Measurements from ENCODE around the gene SPARCL1.

SPARCL1 gene

DNA sequence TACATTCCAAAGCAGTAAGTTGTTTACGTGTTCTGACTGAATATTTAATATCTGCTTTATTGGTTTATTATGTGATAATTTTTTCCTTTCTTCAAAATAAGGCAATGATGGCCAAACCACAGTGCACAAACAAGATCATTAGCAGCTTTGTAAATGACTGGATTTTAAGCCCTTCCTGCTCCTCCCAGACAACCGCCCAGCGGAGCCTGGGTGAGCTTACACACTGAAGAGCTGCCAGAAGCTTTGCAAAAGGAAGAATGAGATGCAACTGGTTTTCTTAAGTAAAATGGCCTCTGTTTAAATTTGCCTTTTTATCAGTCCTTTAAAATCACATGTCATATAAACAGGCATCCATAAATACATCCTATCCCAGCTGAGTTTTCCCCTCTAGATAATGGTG is 52.2 kb downstream of the SPARCL1 start (continued):
- TF ChIP-seq CSRNP3 (CRISPR knock-in tag; IDR thresholded peaks at IDR 0.05), result no peak

DNA sequence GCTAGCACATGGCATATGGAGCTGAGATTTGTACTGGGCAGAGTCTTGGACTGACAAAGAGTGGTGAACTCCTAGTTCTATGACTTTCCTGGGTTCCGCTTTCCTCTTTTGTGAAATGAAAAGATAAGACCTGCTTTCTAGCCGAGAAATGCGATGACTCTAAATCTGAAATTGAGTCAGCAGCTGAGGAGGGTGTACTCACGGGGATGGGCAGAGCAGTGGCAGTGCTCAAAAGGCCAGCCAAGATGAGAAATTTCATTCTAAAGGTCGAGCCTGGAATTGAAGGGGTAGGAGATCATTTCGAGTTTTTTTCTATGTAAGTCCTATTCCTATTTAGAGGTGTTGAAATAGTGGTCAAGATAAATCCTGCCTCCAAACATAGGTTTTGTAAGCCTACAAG is 59.8 kb downstream of the SPARCL1 start:
- no peak for ATAC-seq

DNA sequence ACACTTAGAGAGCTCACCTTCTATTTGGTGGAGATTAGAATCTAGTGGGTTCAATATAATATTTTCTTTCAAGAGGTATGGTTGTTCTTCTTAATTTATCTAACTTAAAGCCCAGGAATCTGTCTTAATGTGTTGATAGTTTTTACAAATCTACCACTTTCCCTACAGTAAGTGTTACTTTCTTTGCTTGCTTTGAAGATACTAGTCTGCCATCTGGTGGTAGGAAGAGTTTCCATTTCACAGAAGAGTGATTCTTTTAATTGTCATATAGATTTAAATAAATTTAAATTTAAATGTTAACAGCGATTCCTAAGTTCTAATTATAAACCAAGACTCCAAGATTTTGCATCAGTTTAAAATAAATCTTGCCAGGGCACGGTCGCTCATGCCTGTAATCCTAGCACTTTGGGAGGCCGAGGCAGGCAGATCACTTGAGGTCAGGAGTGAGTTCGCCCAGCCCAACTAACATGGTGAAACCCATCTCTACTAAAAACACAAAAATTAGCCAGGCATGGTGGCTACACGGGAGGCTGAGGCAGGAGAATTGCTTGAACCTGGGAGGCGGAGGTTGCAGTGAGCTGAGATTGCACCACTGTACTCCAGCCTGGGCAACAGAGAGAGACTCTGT is 63.3 kb downstream of the SPARCL1 start:
- peak; percentile 67 for ATAC-seq
- TF ChIP-seq CSDC2 (CRISPR knock-in tag; IDR thresholded peaks at IDR 0.05), result no peak
- no peak for TF ChIP-seq CSRNP3 (CRISPR knock-in tag; IDR thresholded peaks at IDR 0.05)
- TF ChIP-seq, protein P1, sequence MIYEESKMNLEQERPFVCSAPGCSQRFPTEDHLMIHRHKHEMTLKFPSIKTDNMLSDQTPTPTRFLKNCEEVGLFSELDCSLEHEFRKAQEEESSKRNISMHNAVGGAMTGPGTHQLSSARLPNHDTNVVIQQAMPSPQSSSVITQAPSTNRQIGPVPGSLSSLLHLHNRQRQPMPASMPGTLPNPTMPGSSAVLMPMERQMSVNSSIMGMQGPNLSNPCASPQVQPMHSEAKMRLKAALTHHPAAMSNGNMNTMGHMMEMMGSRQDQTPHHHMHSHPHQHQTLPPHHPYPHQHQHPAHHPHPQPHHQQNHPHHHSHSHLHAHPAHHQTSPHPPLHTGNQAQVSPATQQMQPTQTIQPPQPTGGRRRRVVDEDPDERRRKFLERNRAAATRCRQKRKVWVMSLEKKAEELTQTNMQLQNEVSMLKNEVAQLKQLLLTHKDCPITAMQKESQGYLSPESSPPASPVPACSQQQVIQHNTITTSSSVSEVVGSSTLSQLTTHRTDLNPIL (CRISPR knock-in tag; IDR thresholded peaks at IDR 0.05; ENCODE audit: low read depth), result no peak
- no peak for TF ChIP-seq ZC3H10 (CRISPR knock-in tag; IDR thresholded peaks at IDR 0.05)
- TF ChIP-seq ZNF70 (CRISPR knock-in tag; IDR thresholded peaks at IDR 0.05), result no peak
- no peak for TF ChIP-seq BACH2 (CRISPR knock-in tag; IDR thresholded peaks at IDR 0.05; ENCODE audit: borderline replicate concordance)
- TF ChIP-seq, protein P2, sequence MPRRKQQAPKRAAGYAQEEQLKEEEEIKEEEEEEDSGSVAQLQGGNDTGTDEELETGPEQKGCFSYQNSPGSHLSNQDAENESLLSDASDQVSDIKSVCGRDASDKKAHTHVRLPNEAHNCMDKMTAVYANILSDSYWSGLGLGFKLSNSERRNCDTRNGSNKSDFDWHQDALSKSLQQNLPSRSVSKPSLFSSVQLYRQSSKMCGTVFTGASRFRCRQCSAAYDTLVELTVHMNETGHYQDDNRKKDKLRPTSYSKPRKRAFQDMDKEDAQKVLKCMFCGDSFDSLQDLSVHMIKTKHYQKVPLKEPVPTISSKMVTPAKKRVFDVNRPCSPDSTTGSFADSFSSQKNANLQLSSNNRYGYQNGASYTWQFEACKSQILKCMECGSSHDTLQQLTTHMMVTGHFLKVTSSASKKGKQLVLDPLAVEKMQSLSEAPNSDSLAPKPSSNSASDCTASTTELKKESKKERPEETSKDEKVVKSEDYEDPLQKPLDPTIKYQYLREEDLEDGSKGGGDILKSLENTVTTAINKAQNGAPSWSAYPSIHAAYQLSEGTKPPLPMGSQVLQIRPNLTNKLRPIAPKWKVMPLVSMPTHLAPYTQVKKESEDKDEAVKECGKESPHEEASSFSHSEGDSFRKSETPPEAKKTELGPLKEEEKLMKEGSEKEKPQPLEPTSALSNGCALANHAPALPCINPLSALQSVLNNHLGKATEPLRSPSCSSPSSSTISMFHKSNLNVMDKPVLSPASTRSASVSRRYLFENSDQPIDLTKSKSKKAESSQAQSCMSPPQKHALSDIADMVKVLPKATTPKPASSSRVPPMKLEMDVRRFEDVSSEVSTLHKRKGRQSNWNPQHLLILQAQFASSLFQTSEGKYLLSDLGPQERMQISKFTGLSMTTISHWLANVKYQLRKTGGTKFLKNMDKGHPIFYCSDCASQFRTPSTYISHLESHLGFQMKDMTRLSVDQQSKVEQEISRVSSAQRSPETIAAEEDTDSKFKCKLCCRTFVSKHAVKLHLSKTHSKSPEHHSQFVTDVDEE (CRISPR knock-in tag; IDR thresholded peaks at IDR 0.05), result no peak
- no peak for TF ChIP-seq TOX (CRISPR knock-in tag; IDR thresholded peaks at IDR 0.05; ENCODE audit: borderline replicate concordance)
- no peak for TF ChIP-seq ZNF8 (CRISPR knock-in tag; IDR thresholded peaks at IDR 0.05)

More for the DNA sequence above, 59.8 kb downstream of the SPARCL1 start:
- TF ChIP-seq PATZ1 (CRISPR knock-in tag; IDR thresholded peaks at IDR 0.05; ENCODE audit: borderline replicate concordance), result no peak
- no peak for TF ChIP-seq PPARA (CRISPR knock-in tag; IDR thresholded peaks at IDR 0.05; ENCODE audit: borderline replicate concordance)
- TF ChIP-seq ZNF565 (CRISPR knock-in tag; conservative IDR thresholded peaks at IDR 0.05; ENCODE audit: low read depth), result no peak
- TF ChIP-seq ESRRG (CRISPR knock-in tag; IDR thresholded peaks at IDR 0.05), result no peak
- no peak for TF ChIP-seq GLIS3 (CRISPR knock-in tag; IDR thresholded peaks at IDR 0.05)
- no peak for TF ChIP-seq OSR1 (CRISPR knock-in tag; IDR thresholded peaks at IDR 0.05)
- TF ChIP-seq ZNF70 (CRISPR knock-in tag; IDR thresholded peaks at IDR 0.05), result no peak
- no peak for TF ChIP-seq SNAI2 (CRISPR knock-in tag; IDR thresholded peaks at IDR 0.05)
- TF ChIP-seq TOX (CRISPR knock-in tag; IDR thresholded peaks at IDR 0.05; ENCODE audit: borderline replicate concordance), result no peak
- no peak for TF ChIP-seq ARNTL (CRISPR knock-in tag; IDR thresholded peaks at IDR 0.05; ENCODE audit: borderline replicate concordance, low read depth)
- TF ChIP-seq ZNF8 (CRISPR knock-in tag; IDR thresholded peaks at IDR 0.05), result no peak
- TF ChIP-seq CSRNP3 (CRISPR knock-in tag; IDR thresholded peaks at IDR 0.05), result no peak
- no peak for TF ChIP-seq POU6F1 (CRISPR knock-in tag; IDR thresholded peaks at IDR 0.05; ENCODE audit: borderline replicate concordance, low read depth)
- no peak for TF ChIP-seq ISL1 (CRISPR knock-in tag; IDR thresholded peaks at IDR 0.05)
- TF ChIP-seq CSDC2 (CRISPR knock-in tag; IDR thresholded peaks at IDR 0.05), result no peak
- no peak for TF ChIP-seq TCF4 (CRISPR knock-in tag; IDR thresholded peaks at IDR 0.05; ENCODE audit: borderline replicate concordance)
- TF ChIP-seq, protein P1 (CRISPR knock-in tag; IDR thresholded peaks at IDR 0.05; ENCODE audit: low read depth), result no peak
- no peak for TF ChIP-seq BACH2 (CRISPR knock-in tag; IDR thresholded peaks at IDR 0.05; ENCODE audit: borderline replicate concordance)
- TF ChIP-seq RARB (CRISPR knock-in tag; IDR thresholded peaks at IDR 0.05), result no peak
- TF ChIP-seq ZFP30 (CRISPR knock-in tag; IDR thresholded peaks at IDR 0.05), result no peak

Measured in SK-N-SH treated with all-trans-retinoic acid at 6 μM for 48 hours (cell line).